Dermis blood vessel endothelial cell (primary cell): ENCODE measurements around the gene TDRD3. TPM values are rescaled to one million over a fixed set of nuclear protein-coding genes. Genes with fewer than 3 reads are reported as not detected.
"Not testable (repeated sequence)": the region's sequence is repeated elsewhere in the genome, so short reads cannot be mapped to it uniquely, and the experiment has no call there.

ENCODE experiments used
- DNase-seq: peaks from one replicate; pipeline ENCODE4 v3.0.0; 2010
- total RNA-seq: library from RNA; depleted of rRNA; stranded (reverse); fragments of >200 nt; gene quantifications from 2 replicates; pipeline ENCODE4 v1.2.3, GENCODE V29; 2014

The TDRD3 gene
- total RNA-seq, result 12.5 and 17.4 TPM in 2 replicates

GRCh38 chr13:60396783-60397703 lies at the start of gene TDRD3:
Gene TDRD3, plus strand, starts transcription at chr13:60397220. Its CDS starts 145 bp downstream, at chr13:60397365.
- peak; percentile 91 for DNase-seq

- DNase-seq, result no peak
Observed at GRCh38 chr13:60347690-60348089, 49.3 kb upstream of the TDRD3 start.

- no peak for DNase-seq
Observed at GRCh38 chr13:60348097-60348496, 48.9 kb upstream of the TDRD3 start.

GRCh38 chr13:60351326-60351725 lies 45.7 kb upstream of the TDRD3 start:
- DNase-seq, result no peak

- no peak for DNase-seq
Observed at GRCh38 chr13:60351855-60352615, 45.0 kb upstream of the TDRD3 start.

- no peak for DNase-seq
Observed at GRCh38 chr13:60352644-60353043, 44.4 kb upstream of the TDRD3 start.

- no peak for DNase-seq
Observed at GRCh38 chr13:60355056-60355455, 42.0 kb upstream of the TDRD3 start.

- no peak for DNase-seq
Observed at GRCh38 chr13:60356970-60357369, 40.0 kb upstream of the TDRD3 start.

GRCh38 chr13:60358453-60358852 lies 38.6 kb upstream of the TDRD3 start:
- DNase-seq, result no peak

- DNase-seq, result no peak
Observed at GRCh38 chr13:60363288-60363687, 33.7 kb upstream of the TDRD3 start.

- DNase-seq, result peak; percentile 20
Observed at GRCh38 chr13:60369242-60369641, 27.8 kb upstream of the TDRD3 start.

GRCh38 chr13:60370343-60370742 lies 26.7 kb upstream of the TDRD3 start:
- no peak for DNase-seq

GRCh38 chr13:60372141-60372540 lies 24.9 kb upstream of the TDRD3 start:
- DNase-seq, result no peak

- DNase-seq, result not testable (repeated sequence)
Observed at GRCh38 chr13:60379282-60379681, 17.7 kb upstream of the TDRD3 start.

- no peak for DNase-seq
Observed at GRCh38 chr13:60379837-60380565, 17.0 kb upstream of the TDRD3 start.

- DNase-seq, result no peak
Observed at GRCh38 chr13:60384911-60385310, 12.1 kb upstream of the TDRD3 start.

GRCh38 chr13:60386250-60386649 lies 10.8 kb upstream of the TDRD3 start:
- DNase-seq, result no peak

- DNase-seq, result no peak
Observed at GRCh38 chr13:60392131-60392530, 4.9 kb upstream of the TDRD3 start.

GRCh38 chr13:60395971-60396782 lies 843 bp upstream of the TDRD3 start:
- peak; percentile 95 for DNase-seq

GRCh38 chr13:60397704-60398378 lies 821 bp downstream of the TDRD3 start:
- DNase-seq, result peak; percentile 80

GRCh38 chr13:60398379-60398891 lies 1.4 kb downstream of the TDRD3 start:
- DNase-seq, result peak; percentile 29
